ENCODE results near the gene WDR77.
A peak's percentile ranks its signal among the peaks of the same experiment; 100 is the strongest.

The WDR77 gene
- total RNA-seq, result 12.8 to 32.0 reads per million in 2 donors

GRCh38 chr1:111448918-111449702 is at the start of gene WDR77, which contains the start of gene ATP5PB:
Gene WDR77 (minus strand): TSS chr1:111449256. CDS start chr1:111449169, 87 bp downstream.
Gene ATP5PB (plus strand): TSS chr1:111449464. CDS start chr1:111449542, 78 bp downstream.
- DNase-seq, result peak; percentile 79

GRCh38 chr1:111497592-111497991 is 48.5 kb upstream of the WDR77 start:
- no peak for DNase-seq

- no peak for DNase-seq
Measured at GRCh38 chr1:111496398-111496797, 47.3 kb upstream of the WDR77 start.

- DNase-seq, result no peak
Measured at GRCh38 chr1:111491070-111491469, 42.0 kb upstream of the WDR77 start.

GRCh38 chr1:111490220-111490619 is 41.2 kb upstream of the WDR77 start:
- DNase-seq, result no peak

- DNase-seq, result no peak
Measured at GRCh38 chr1:111489604-111490003, 40.5 kb upstream of the WDR77 start.

- DNase-seq, result no peak
Measured at GRCh38 chr1:111488669-111489068, 39.6 kb upstream of the WDR77 start.

GRCh38 chr1:111487133-111487532 is 38.1 kb upstream of the WDR77 start:
- DNase-seq, result no peak

- DNase-seq, result no peak
Measured at GRCh38 chr1:111486431-111486830, 37.4 kb upstream of the WDR77 start.

- DNase-seq, result no peak
Measured at GRCh38 chr1:111484391-111485026, 35.5 kb upstream of the WDR77 start.

- DNase-seq, result no peak
Measured at GRCh38 chr1:111483876-111484275, 34.8 kb upstream of the WDR77 start.

GRCh38 chr1:111483166-111483565 is 34.1 kb upstream of the WDR77 start:
- no peak for DNase-seq

- peak; percentile 29 for DNase-seq
Measured at GRCh38 chr1:111481387-111482221, 32.5 kb upstream of the WDR77 start.

GRCh38 chr1:111480674-111481073 is 31.6 kb upstream of the WDR77 start:
- no peak for DNase-seq

GRCh38 chr1:111476761-111477309 is 27.8 kb upstream of the WDR77 start:
- DNase-seq, result peak; percentile 16

- no peak for DNase-seq
Measured at GRCh38 chr1:111476214-111476613, 27.2 kb upstream of the WDR77 start.

GRCh38 chr1:111475701-111476100 is 26.6 kb upstream of the WDR77 start:
- no peak for DNase-seq

- no peak for DNase-seq
Measured at GRCh38 chr1:111474521-111474920, 25.5 kb upstream of the WDR77 start.

GRCh38 chr1:111474106-111474505 is 25.1 kb upstream of the WDR77 start:
- DNase-seq, result no peak

GRCh38 chr1:111471538-111471937 is 22.5 kb upstream of the WDR77 start:
- no peak for DNase-seq

GRCh38 chr1:111471012-111471411 is 22.0 kb upstream of the WDR77 start:
- peak; percentile 55 for DNase-seq

- no peak for DNase-seq
Measured at GRCh38 chr1:111470596-111470995, 21.5 kb upstream of the WDR77 start.

- DNase-seq, result no peak
Measured at GRCh38 chr1:111469539-111469938, 20.5 kb upstream of the WDR77 start.
